IPS-18c (cell line): Measurements from ENCODE around the gene CYP3A4.
"Not testable (repeated sequence)": the region's sequence is repeated elsewhere in the genome, so short reads cannot be mapped to it uniquely, and the experiment has no call there.

Experiments used
- H3K4me3 ChIP-seq: 2 replicates; pipeline ENCODE4 v1.7.0; 2013; ENCODE audit warnings: low read depth, mild to moderate bottlenecking, low read length, moderate library complexity; ENCODE audit not compliant: insufficient read depth
- H3K9me3 ChIP-seq: one replicate; pipeline ENCODE4 v1.6.1; 2013; ENCODE audit warnings: mild to moderate bottlenecking, low read length, moderate library complexity; ENCODE audit not compliant: control insufficient read depth, insufficient read depth

CYP3A4 gene

GRCh38 chr7:99798972-99799371 is 15.0 kb upstream of the CYP3A4 start:
- Histone ChIP-seq H3K4me3 (no peak overlapping the region), H3K9me3 (peaks cover 2% of the 10 kb centered on the region)

- not testable (repeated sequence) for H3K9me3 ChIP-seq, H3K4me3 ChIP-seq
These were observed 11.9 kb upstream of the CYP3A4 start for GRCh38 chr7:99795864-99796263.

- H3K9me3 ChIP-seq = no peaks in the 10 kb centered on the region
- H3K4me3 ChIP-seq = no peak overlapping the region
These were observed 10.9 kb upstream of the CYP3A4 start for GRCh38 chr7:99794585-99795502.

DNA sequence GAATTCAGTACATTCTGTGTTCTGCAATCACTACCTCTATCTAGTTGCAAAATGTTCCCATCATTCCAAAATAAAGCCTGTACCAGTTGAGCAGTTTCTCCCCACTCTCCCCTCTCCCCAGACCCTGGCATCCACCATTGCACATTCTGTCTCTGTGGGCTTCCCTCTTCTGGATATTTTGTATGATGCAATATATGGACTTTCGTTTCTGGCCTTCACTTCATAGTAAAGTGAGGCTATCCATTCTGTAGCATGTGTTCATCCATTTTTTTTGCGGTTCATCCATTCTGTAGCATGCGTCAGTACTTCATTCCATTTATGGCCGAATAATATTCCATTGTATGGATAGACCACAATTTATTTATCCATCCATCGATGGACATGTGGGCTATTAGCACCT is 9.5 kb upstream of the CYP3A4 start:
- Histone ChIP-seq H3K9me3 (no peaks in the 10 kb centered on the region), H3K4me3 (no peak overlapping the region)

- Histone ChIP-seq H3K4me3 (no peak overlapping the region), H3K9me3 (no peaks in the 10 kb centered on the region)
These were observed 9.0 kb upstream of the CYP3A4 start for GRCh38 chr7:99792967-99793366.

DNA sequence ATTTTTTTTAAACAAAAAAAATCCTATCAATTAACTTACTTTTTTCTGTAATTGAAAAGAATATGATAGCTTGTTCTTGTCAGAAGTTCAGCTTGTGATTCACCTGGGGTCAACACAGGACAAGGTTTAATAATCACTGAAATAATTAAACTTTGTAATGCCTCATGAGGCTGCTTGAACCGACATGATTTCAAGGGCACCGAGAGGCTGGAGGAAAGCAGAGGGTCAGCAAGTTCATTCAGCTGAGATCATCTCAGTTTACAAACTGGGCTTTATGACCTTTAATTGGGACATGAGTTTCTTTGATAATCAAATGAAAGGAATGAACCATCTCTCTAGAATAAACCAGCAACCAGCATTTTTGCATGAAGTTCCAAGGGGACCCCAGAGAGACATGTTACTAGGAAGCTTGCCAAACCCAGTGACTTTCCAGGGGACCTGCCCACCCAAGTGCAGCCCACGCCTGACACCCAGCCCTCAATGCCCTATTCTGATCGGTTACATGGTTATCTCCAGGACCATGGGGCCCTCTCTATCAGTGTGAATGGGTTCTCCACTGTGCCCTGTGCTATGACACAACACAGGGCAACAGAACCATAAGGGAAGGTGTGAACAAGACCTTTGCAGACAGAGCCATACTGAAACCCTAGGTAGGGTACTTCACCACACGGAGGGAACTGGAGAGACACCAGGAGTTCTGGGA is 7.8 kb upstream of the CYP3A4 start:
- Histone ChIP-seq H3K9me3 (no peaks in the 10 kb centered on the region), H3K4me3 (no peak overlapping the region)

GRCh38 chr7:99791021-99791420 is 7.0 kb upstream of the CYP3A4 start:
- Histone ChIP-seq H3K4me3 (no peak overlapping the region), H3K9me3 (no peaks in the 10 kb centered on the region)

GRCh38 chr7:99790407-99790806 is 6.4 kb upstream of the CYP3A4 start:
- Histone ChIP-seq H3K4me3 (no peak overlapping the region), H3K9me3 (no peaks in the 10 kb centered on the region)

GRCh38 chr7:99789441-99790070 is 5.6 kb upstream of the CYP3A4 start:
- H3K9me3 ChIP-seq = no peaks in the 10 kb centered on the region
- no peak overlapping the region for H3K4me3 ChIP-seq

GRCh38 chr7:99788554-99788953 is 4.6 kb upstream of the CYP3A4 start:
- H3K4me3 ChIP-seq = no peak overlapping the region
- no peaks in the 10 kb centered on the region for H3K9me3 ChIP-seq

DNA sequence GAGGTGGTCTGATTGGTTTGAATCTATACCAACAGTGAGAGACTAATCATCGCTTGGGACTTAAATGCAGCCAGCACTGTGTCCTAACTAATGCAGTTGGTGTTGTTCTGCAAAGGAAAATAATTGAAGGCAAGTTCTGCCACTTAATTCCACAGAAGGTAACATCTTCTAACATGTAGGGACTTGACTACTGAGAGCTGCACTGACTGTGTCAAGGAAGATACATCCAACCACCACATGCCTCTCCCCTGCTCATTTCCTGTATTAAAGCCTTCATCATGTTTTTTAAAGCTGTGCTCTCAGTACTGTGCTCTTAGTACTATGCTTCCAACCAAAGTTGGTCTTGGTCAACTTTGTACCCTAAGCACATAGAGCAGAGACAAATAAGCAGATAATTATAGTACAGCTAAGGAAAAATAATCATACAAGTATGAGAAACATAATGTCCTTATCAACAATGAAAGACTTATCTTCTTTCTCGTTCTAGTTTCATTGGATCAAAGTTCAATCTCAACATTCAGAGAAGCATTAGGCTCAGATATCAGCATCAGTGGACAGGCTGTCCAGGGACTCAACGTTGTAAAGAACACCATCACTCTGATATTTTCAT is 2.8 kb upstream of the CYP3A4 start:
- H3K9me3 ChIP-seq = no peaks in the 10 kb centered on the region

DNA sequence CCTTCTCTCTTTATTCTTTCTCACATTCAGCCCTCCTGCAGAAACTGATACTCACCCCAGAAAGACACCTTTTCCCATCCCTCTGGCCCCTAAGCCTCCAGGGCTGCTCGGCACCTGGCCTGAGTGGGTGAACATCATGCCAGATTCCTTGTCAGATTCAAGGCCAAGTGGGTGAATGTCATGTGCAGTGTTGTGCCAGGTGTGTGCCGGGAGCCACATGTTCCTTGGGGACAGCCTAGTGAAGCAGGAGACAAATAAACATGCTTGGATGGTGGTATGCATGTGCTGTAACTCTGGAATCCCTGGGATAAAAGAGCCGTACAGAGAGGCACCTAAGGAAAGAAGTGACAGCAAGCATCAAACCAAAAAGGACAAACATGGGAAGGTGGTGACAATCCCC is 1.7 kb upstream of the CYP3A4 start:
- H3K9me3 ChIP-seq, H3K4me3 ChIP-seq: not testable (repeated sequence)

More for the DNA sequence above, 2.8 kb upstream of the CYP3A4 start:
- no peak overlapping the region for H3K4me3 ChIP-seq

- Histone ChIP-seq H3K9me3 (no peaks in the 10 kb centered on the region), H3K4me3 (no peak overlapping the region)
These were observed 1.7 kb downstream of the CYP3A4 start for GRCh38 chr7:99782012-99782953.

DNA sequence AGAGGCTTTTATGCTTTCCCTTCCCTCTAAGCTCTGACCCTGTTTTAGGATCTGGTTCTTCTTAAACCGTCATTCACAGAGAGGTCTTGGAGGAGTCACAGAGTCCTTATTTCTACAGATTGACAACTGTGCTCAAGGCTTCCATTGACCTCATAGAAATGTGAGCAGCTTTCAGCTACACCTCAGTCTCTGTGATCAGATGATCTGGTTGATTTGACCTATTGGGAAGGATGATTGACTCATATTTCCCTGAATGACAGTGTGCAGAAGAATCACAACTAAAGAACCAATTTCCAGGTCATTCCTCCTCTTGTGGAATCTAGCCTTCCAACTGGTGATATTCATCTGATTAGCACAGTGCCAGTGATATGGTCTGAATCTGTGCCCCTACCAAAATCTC is 3.4 kb downstream of the CYP3A4 start:
- Histone ChIP-seq H3K4me3 (no peak overlapping the region), H3K9me3 (no peaks in the 10 kb centered on the region)

- H3K9me3 ChIP-seq = no peaks in the 10 kb centered on the region
- no peak overlapping the region for H3K4me3 ChIP-seq
These were observed 4.0 kb downstream of the CYP3A4 start for GRCh38 chr7:99779949-99780348.

DNA sequence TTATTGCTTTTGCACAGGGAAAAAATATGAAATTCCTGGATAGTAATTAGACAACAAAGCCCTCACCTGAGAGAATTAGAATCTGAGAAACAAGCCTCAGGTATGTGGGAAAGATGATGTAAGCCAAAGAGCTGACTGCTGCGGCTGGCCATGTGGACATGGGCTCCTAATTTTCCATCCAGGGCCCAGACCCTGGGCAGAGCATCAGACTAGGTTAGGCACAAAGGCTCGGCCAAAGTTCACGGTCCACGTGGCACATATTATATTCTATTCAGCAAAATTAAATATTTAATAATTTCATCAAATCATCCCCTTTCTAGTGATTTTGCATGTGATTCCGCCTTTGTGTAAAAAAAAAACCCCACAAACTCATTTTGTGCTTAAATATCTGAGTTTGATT is 5.1 kb downstream of the CYP3A4 start:
- Histone ChIP-seq H3K9me3 (no peaks in the 10 kb centered on the region), H3K4me3 (no peak overlapping the region)

GRCh38 chr7:99773395-99773794 is 10.6 kb downstream of the CYP3A4 start:
- H3K4me3 ChIP-seq, H3K9me3 ChIP-seq: not testable (repeated sequence)
